HCT116 (cell line): ENCODE results near the gene ACACB. TPM values are rescaled to one million over a fixed set of nuclear protein-coding genes. Genes with fewer than 3 reads are reported as not detected.

Experiments used
- ATAC-seq: fragments of 200-7000 bp; cut with Tn5 transposase; 2 replicates; pipeline ENCODE4 v1.9.1; 2020; ENCODE audit warnings: mild to moderate bottlenecking, moderate library complexity
- BruUV-seq: library from RNA; stranded (reverse); fragments of 400-500 nt; replicated peaks from 2 replicates; lab custom pipeline; 2021; lab: Mats Ljungman, UMichigan
- CTCF ChIA-PET: fragments of 300-600 bp; sonication (Branson Sonifier 250); formaldehyde crosslinking; loops from one replicate; lab custom pipeline; 2021; ENCODE audit warnings: antibody characterized with exemption; lab: Charles Lee
- POLR2A ChIA-PET: fragments of 300-600, 350-600 bp; sonication (Branson Sonifier 250); formaldehyde crosslinking; loops from one replicate; lab custom pipeline; 2021; ENCODE audit warnings: antibody characterized with exemption; lab: Charles Lee
- RAD21 ChIA-PET, 2 experiments: fragments of 300-600 bp; sonication (Branson Sonifier 250); formaldehyde crosslinking; loops; one replicate each; lab custom pipeline; 2023; ENCODE audit warnings: low total read pairs in 2 of 2; ENCODE audit not compliant: uncharacterized antibody in 2 of 2, unreplicated experiment in 2 of 2, low non-redundant PET in 1 of 2; lab: Charles Lee
- DNase-seq: peaks from one replicate; pipeline ENCODE4 v3.0.0-alpha.2; 2010; ENCODE audit warnings: low read depth, low spot score
- H2AFZ ChIP-seq: fragments of 200-600 bp; shearing (Covaris generic), sonication (generic); 2 replicates; pipeline ENCODE4 v1.6.1; 2017; ENCODE audit warnings: low read depth, mixed run types, mixed read lengths, antibody characterized with exemption, low read length; ENCODE audit not compliant: poor library complexity, severe bottlenecking
- H3K27ac ChIP-seq: 2 replicates; pipeline ENCODE4 v1.5.1; 2012; ENCODE audit warnings: low read depth, low read length
- H3K27me3 ChIP-seq: fragments of 200-600 bp; sonication (generic); 2 replicates; pipeline ENCODE4 v1.6.1; 2016; ENCODE audit warnings: mixed run types, low read length, mixed read lengths; ENCODE audit not compliant: insufficient read depth
- H3K36me3 ChIP-seq, 2 experiments: fragments of 200-500 bp in 1 of 2; fragments of 200-600 bp in 1 of 2; sonication (Bioruptor generic) in 1 of 2; sonication (generic) in 1 of 2; 2 replicates each; pipeline versions ENCODE4 v1.5.1 to v1.6.1; 2014 to 2016; ENCODE audit warnings: low read length in 2 of 2, inconsistent platforms in 1 of 2, mixed read lengths in 1 of 2, mixed run types in 1 of 2; ENCODE audit not compliant: insufficient read depth in 2 of 2, control insufficient read depth in 1 of 2
- H3K4me1 ChIP-seq, 2 experiments: fragments of 200-600 bp in 1 of 2; sonication (generic) in 1 of 2; 2 replicates each; pipeline versions ENCODE4 v1.5.1 to v1.6.1; 2012 to 2017; ENCODE audit warnings: low read length in 2 of 2, inconsistent platforms in 1 of 2, mild to moderate bottlenecking in 1 of 2, mixed read lengths in 1 of 2, mixed run types in 1 of 2, moderate library complexity in 1 of 2; ENCODE audit not compliant: insufficient read depth in 2 of 2, control insufficient read depth in 1 of 2
- H3K4me2 ChIP-seq: fragments of 200-600 bp; sonication (generic); 2 replicates; pipeline ENCODE4 v1.6.1; 2017; ENCODE audit warnings: mixed run types, low read length, mixed read lengths
- H3K4me3 ChIP-seq, 2 experiments: fragments of 200-600 bp in 1 of 2; sonication (generic) in 1 of 2; replicated peaks in 1 of 2; 2 replicates each; pipeline ENCODE4 v1.5.1; 2011 to 2016; ENCODE audit warnings: low read length in 2 of 2, control low read depth in 1 of 2, low read depth in 1 of 2, mild to moderate bottlenecking in 1 of 2, mixed read lengths in 1 of 2, mixed run types in 1 of 2
- H3K79me2 ChIP-seq: fragments of 200-600 bp; sonication (generic); 2 replicates; pipeline ENCODE4 v1.6.1; 2017; ENCODE audit warnings: mild to moderate bottlenecking, mixed run types, low read length, moderate library complexity, mixed read lengths; ENCODE audit not compliant: insufficient read depth
- H3K9ac ChIP-seq: fragments of 200-600 bp; sonication (generic); 2 replicates; pipeline ENCODE4 v1.6.1; 2016; ENCODE audit warnings: low read length, mixed read lengths
- H3K9me2 ChIP-seq: fragments of 200-600 bp; sonication (generic), shearing (Covaris generic); 2 replicates; pipeline ENCODE4 v1.6.1; 2017; ENCODE audit warnings: mixed run types, mild to moderate bottlenecking, moderate library complexity; ENCODE audit not compliant: insufficient read depth
- H3K9me3 ChIP-seq, 2 experiments: fragments of 200-500 bp in 1 of 2; fragments of 200-600 bp in 1 of 2; sonication (Bioruptor generic) in 1 of 2; sonication (generic) in 1 of 2; 2 replicates each; pipeline ENCODE4 v1.6.1; 2014 to 2017; ENCODE audit warnings: low read length in 2 of 2, mixed read lengths in 2 of 2, inconsistent platforms in 1 of 2, low read depth in 1 of 2, mild to moderate bottlenecking in 1 of 2, mixed run types in 1 of 2, moderate library complexity in 1 of 2; ENCODE audit not compliant: control insufficient read depth in 1 of 2, insufficient read depth in 1 of 2
- H4K20me1 ChIP-seq: fragments of 200-600 bp; sonication (generic), shearing (Covaris generic); 2 replicates; pipeline ENCODE4 v1.6.1; 2017; ENCODE audit warnings: mixed run types, mild to moderate bottlenecking, moderate library complexity; ENCODE audit not compliant: insufficient read depth
- ATF3 ChIP-seq: IDR thresholded peaks from 2 replicates; pipeline ENCODE4 v1.6.1; 2012
- CBX3 ChIP-seq: IDR thresholded peaks from 2 replicates; pipeline ENCODE4 v1.6.1; 2012; ENCODE audit warnings: low read depth
- CTCF ChIP-seq, 3 experiments: fragments of 200-600 bp in 1 of 3; sonication (generic) in 1 of 3; IDR thresholded peaks in 2 of 3; conservative IDR thresholded peaks in 1 of 3; 2 replicates each; pipeline ENCODE4 v1.5.1; 2012 to 2017; ENCODE audit warnings: low read depth in 2 of 3, low read length in 2 of 3, antibody characterized with exemption in 1 of 3, borderline replicate concordance in 1 of 3, control low read depth in 1 of 3, mild to moderate bottlenecking in 1 of 3, mixed read lengths in 1 of 3, mixed run types in 1 of 3, moderate library complexity in 1 of 3; ENCODE audit not compliant: insufficient read depth in 1 of 3
- EGR1 ChIP-seq: IDR thresholded peaks from 2 replicates; pipeline ENCODE4 v1.6.1; 2012; ENCODE audit warnings: low read depth
- MAX ChIP-seq: IDR thresholded peaks from 2 replicates; pipeline ENCODE4 v1.6.1; 2012
- POLR2AphosphoS5 ChIP-seq: IDR thresholded peaks from 2 replicates; pipeline ENCODE4 v1.6.1; 2011; ENCODE audit warnings: mild to moderate bottlenecking, low read depth, low read length, moderate library complexity
- RAD21 ChIP-seq: IDR thresholded peaks from 2 replicates; pipeline ENCODE4 v1.6.1; 2012; ENCODE audit warnings: low read depth, mild to moderate bottlenecking
- ZBTB33 ChIP-seq: IDR thresholded peaks from 2 replicates; pipeline ENCODE4 v1.6.1; 2011; ENCODE audit warnings: mild to moderate bottlenecking, low read length, moderate library complexity; ENCODE audit not compliant: insufficient replicate concordance; ENCODE audit errors: extremely low read depth
- ZFX ChIP-seq: fragments of 450-650 bp; IDR thresholded peaks from 2 replicates; pipeline ENCODE4 v1.6.1; 2017
- intact Hi-C: fragments of 100-400 bp; cut with micrococcal nuclease; formaldehyde crosslinking; loops from 2 replicates; pipeline ENCODE4 v1.10.0; 2022
- total RNA-seq: library from RNA; stranded (reverse); gene quantifications from one replicate; pipeline ENCODE4 v1.2.1, GENCODE V29; 2021; ENCODE audit not compliant: unreplicated experiment

ACACB gene
- total RNA-seq, 1 experiment from 2014 or later: 11.1 TPM

GRCh38 chr12:109125791-109126190 is 9.4 kb downstream of the ACACB start:
- H3K9me2 ChIP-seq: no peaks in the 10 kb centered on the region
- H3K27ac ChIP-seq: no peak overlapping the region
- no peak for TF ChIP-seq ZFX
- TF ChIP-seq MAX: no peak
- no peak for TF ChIP-seq ZBTB33
- TF ChIP-seq CTCF (IDR thresholded peaks at IDR 0.05 in 2 of 3, conservative IDR thresholded peaks at IDR 0.05 in 1 of 3; ENCODE audit: borderline replicate concordance in 1 of 3, insufficient read depth in 1 of 3, low read depth in 2 of 3, low read length in 2 of 3): no peak
- TF ChIP-seq POLR2AphosphoS5: no peak
- no peak for TF ChIP-seq ATF3
- no peak for TF ChIP-seq CBX3
- no peak for TF ChIP-seq RAD21
- TF ChIP-seq EGR1: no peak
- TF ChIP-seq, all 23 proteins: peak for 0
- POLR2A ChIA-PET: no interaction called here
- no peaks in the 10 kb centered on the region for H3K27me3 ChIP-seq
- CTCF ChIA-PET: no interaction called here
- DNase-seq (no peak), ATAC-seq (no peak)
- no peak overlapping the region for H3K4me2 ChIP-seq
- H3K4me1 ChIP-seq: peaks cover 0 to under 1% of the 10 kb centered on the region in 2 experiments; a peak in 3 of 4 replicates
- H4K20me1 ChIP-seq: no peaks in the 10 kb centered on the region
- intact Hi-C loops: no loop called here
- H3K9me3 ChIP-seq: no peaks in the 10 kb centered on the region
- H3K9ac ChIP-seq: no peak overlapping the region
- BruUV-seq: no TSS peak
- H2AFZ ChIP-seq: no peak overlapping the region
- H3K4me3 ChIP-seq: no peak overlapping the region
- H3K36me3 ChIP-seq: no peaks in the 10 kb centered on the region
- RAD21 ChIA-PET: no interaction called here
- no peaks in the 10 kb centered on the region for H3K79me2 ChIP-seq
